GM19372 (cell line): ENCODE data around the gene TRO.
A peak's percentile ranks its signal among the peaks of the same experiment; 100 is the strongest.

ENCODE experiments used
- ATAC-seq: cut with Tn5 transposase; IDR thresholded peaks from one replicate; pipeline ENCODE4 v1.9.1; 2021; ENCODE audit warnings: mild to moderate bottlenecking, low read depth, moderate library complexity; ENCODE audit not compliant: unreplicated experiment

Gene TRO

DNA sequence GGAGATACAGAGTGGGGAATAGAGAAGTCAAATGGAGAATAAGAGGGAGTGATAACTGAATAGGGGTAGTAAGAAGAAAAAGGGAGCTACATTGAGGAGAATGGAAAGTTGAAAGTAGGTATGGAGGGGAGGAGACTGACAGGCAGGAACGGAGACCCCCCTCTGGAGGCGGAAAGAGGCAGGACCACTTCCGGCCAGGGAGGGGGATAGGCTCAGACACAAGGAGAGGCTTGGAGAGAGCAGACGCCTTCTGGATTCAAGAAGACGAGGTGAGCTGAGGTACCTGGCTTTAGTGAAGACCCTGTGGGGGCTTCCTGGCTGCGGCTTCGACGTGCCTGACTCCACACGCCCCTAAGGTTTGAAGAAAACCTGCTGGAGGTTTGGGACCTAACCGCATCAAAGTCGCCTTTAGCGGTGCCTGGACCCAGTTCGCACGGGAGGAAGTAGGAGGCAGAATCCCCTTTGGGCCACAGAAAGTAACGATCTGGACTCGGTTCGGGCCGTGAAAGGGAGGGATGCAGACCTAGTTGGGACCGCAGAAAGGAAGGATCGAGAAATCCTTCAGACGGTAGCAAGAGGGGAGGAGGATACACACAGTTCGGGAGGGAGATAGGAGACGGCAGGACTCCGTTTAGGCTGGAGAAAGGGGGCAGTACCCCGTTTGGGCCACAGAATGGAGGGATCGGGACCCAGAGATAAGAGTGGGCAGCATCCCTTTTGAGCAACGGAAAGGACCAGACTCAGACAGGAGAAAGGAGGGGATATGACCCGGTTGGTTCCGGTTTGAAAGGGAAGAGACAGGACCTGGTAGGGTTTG is at the start of gene TRO:
TSS of gene TRO (plus strand) at position 215 of the 817 bp plus-strand sequence. CDS start 1,423 bp downstream, outside the sequence.
- ATAC-seq, result peak; percentile 9

DNA sequence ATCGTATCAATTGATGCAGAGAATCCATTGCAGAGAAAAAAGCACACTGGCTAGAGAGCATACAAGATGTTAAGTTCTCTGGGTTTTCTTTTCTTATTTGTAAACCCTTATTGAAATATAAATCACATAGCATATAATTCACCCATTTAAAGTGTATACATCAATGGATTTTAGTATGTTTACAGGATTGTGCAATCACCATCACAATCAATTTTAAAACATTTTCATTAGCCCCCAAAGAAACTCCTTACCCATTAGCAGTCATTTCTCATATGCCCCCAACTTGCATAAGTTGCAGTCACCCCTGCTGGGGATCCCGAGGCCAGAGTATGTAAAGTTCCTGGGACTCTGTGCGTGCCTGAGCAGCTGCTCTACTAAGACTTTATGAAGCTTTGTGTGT is 34.9 kb upstream of the TRO start:
- no peak for ATAC-seq

DNA sequence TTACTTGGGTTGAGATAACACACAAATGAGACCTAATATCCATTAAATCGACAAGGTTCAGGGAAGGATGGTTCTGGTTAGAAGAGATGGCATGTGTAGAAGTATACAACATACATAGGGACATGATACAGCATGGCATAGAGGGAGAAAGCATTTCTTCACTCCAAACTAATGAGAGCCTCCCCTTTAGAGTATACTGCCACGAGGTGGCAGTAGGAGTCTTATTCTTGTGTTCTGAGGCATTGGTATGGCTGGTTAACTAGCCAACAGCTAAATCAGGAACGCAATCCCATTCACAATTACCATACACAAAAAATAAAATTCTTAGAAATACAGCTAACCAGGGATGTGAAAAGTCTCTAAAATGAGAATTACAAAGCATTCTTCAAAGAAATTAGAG is 29.1 kb upstream of the TRO start:
- ATAC-seq, result no peak

- no peak for ATAC-seq
Measured at GRCh38 chrX:54894159-54894558, 26.5 kb upstream of the TRO start.

DNA sequence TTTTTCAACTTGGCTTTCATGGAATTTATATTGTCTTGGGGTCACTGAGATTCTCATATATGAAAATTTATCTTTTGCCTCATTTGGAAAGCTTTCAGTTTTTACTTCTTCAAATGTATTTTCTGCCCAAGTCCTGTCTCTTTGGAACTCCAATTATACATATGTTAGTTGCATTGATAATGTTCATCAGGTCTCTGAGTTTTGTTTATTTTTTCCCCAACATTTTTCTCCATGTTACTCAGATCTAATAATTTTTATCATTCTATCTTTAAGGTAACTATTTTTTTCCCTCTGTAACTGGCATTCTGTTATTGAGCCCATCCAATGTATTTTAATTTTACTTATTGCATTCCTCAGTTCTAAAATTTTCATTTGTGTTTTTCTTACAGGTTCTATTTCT is 10.7 kb upstream of the TRO start:
- ATAC-seq, result no peak

- peak; percentile 63 for ATAC-seq
Measured at GRCh38 chrX:54921427-54922021, 900 bp downstream of the TRO start.

GRCh38 chrX:54922547-54922946 is 1.9 kb downstream of the TRO start:
- ATAC-seq, result no peak

DNA sequence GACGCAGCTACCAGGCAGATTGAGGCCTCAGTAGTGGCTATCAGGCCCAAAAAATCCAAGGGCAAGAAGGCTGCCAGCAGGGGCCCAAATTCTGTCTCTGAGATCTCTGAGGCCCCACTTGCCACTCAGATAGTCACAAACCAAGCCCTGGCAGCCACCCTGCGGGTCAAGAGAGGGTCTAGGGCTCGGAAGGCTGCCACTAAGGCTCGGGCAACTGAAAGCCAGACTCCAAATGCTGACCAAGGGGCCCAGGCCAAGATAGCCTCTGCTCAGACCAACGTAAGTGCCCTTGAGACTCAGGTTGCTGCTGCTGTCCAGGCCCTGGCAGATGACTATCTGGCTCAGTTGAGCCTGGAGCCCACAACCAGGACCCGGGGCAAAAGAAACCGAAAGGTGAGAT is 2.8 kb downstream of the TRO start:
- ATAC-seq, result no peak

GRCh38 chrX:54926978-54927377 is 6.4 kb downstream of the TRO start:
- ATAC-seq, result no peak

GRCh38 chrX:54928876-54929275 is 8.3 kb downstream of the TRO start:
- no peak for ATAC-seq

GRCh38 chrX:54930291-54931049 is 9.8 kb downstream of the TRO start:
- ATAC-seq, result no peak

GRCh38 chrX:54931107-54931506 is 10.5 kb downstream of the TRO start:
- no peak for ATAC-seq

DNA sequence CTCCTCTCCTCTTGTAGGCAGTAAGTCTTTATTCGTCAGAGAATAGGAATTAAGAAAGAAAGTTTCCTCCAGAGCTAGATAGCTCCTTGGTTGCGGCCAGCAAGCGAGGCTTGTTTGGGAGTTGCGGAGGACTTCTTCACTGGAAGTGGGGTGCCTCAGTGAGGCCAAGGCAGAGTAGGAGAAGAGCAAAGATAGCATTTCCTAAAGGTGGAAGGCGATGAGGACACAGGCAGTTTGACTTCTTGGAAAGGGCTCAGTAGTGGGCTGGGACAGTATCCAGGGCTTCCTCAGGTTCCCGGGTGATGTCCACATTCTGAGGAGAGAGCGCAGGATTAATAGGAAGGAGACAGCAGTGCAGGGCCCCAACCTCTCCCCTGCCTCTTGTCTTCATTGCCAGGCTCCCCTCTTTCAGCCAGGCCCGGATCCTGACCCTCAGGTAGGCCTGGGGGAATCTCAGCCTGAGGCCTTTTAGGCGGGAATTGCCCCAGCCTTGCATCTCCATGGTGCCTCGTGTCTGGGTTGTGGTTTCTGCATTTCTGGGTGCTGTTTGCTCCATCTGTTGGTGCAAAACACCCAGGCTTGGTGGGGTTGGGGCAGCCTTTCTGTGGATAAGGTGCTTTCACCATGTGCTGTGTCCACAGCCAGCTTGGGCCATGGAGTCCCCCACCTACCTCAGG is 12.7 kb downstream of the TRO start:
- no peak for ATAC-seq

GRCh38 chrX:54934058-54934457 is 13.4 kb downstream of the TRO start:
- no peak for ATAC-seq

DNA sequence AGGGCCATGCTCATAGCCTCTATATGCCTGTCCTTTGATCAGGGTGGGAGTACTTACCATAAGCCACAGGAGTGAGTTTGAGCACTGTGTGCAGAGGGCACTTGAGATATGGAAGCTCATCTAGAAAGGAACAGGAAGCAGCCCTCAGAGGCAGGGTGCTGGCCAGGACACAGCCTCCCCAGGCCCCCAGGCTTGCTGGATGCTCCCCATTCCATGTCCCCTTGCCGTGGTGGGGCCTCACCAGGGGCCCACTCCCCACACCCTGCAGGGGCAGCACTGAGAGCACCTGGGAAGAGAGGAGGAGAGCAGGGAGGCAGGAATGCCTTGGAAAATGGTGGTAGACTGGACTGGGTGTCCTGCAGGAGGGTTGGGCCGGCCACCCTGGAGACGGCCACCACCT is 14.3 kb downstream of the TRO start:
- no peak for ATAC-seq

- ATAC-seq, result no peak
Measured at GRCh38 chrX:54935306-54935705, 14.7 kb downstream of the TRO start.

GRCh38 chrX:54937416-54937815 is 16.8 kb downstream of the TRO start:
- ATAC-seq, result no peak

GRCh38 chrX:54944816-54945215 is 24.2 kb downstream of the TRO start:
- no peak for ATAC-seq

DNA sequence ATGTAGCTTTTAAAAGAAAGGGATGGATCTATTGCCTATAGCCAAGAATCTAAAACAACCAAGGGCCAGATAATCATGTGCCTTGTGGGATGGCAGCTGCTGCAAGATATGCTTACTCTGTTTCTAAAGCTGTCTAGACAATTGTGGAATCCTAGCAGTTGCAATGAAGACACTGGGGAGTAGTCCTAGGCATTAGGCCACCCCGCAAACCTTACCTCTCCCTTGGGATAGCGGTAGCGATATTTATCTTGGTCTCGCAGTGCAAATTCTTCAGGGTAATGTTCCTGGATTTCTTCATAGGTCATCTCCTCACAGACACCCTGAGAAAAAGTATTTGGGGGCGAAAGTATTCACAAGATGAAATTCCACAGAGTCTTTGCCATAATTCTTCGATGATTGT is 24.6 kb downstream of the TRO start:
- ATAC-seq, result no peak

DNA sequence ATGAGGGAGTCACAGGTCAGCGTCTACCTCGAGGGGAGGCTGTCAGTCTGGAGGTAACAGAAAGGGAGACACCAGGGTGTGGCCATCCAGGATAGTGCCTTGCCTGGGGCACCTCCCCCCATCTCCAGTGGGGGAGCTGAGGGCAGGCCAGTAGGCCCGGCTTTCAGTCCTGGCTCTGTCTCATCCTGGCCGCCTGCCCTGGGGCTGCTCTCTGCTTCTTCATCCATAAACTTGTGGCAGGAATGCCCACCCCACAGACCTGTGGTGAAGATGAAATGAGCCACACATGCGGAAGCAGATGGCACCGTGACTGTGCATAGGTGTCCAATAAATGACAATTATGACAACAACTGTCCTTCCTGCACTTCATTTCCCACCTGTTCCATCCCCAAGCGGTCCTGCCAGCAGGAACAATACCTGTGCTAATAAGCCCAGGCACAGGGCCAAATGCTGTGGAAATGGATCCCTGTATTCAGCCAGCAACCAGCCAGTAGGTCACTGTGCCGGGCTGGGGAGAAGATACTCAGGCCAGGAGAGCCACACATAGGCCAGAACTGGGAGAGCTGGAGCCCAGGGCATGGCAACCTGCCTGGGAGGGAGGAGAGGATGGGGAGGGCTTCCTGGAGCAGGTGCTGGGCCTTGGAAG is 30.2 kb downstream of the TRO start:
- ATAC-seq, result no peak
